Panc1 (cell line): ENCODE measurements around the gene SLC12A4. TPM values are rescaled to one million over a fixed set of nuclear protein-coding genes. Genes with fewer than 3 reads are reported as not detected.

Source experiments
- ATAC-seq: fragments of 200-7000 bp; cut with Tn5 transposase; 2 replicates; pipeline ENCODE4 v1.9.1; 2020; ENCODE audit warnings: mild to moderate bottlenecking, moderate library complexity
- Bru-seq: library from RNA; stranded (reverse); fragments of 400-500 nt; gene quantifications from one replicate; lab custom pipeline; 2021; lab: Mats Ljungman, UMichigan
- BruChase-seq, 2 experiments: library from RNA; stranded (reverse); fragments of 400-500 nt; gene quantifications; one replicate each; lab custom pipeline; 2021; lab: Mats Ljungman, UMichigan
- BruUV-seq: library from RNA; stranded (reverse); fragments of 400-500 nt; replicated peaks from 2 replicates; lab custom pipeline; 2021; lab: Mats Ljungman, UMichigan
- CTCF ChIA-PET: fragments of 300-600 bp; sonication (Branson Sonifier 250); formaldehyde crosslinking; loops from one replicate; lab custom pipeline; 2022; ENCODE audit warnings: antibody characterized with exemption; lab: Charles Lee
- POLR2A ChIA-PET: fragments of 300-600 bp; sonication (Branson Sonifier 250); formaldehyde crosslinking; loops from one replicate; lab custom pipeline; 2022; ENCODE audit warnings: antibody characterized with exemption; lab: Charles Lee
- DNase-seq: peaks from one replicate; pipeline ENCODE4 v3.0.0-alpha.2; 2010; ENCODE audit warnings: low read depth, low spot score
- H3K27ac ChIP-seq: 2 replicates; pipeline ENCODE4 v1.5.1; 2011; ENCODE audit warnings: mild to moderate bottlenecking, low read length, inconsistent platforms
- H3K27me3 ChIP-seq: fragments of 200-500 bp; sonication (Bioruptor generic); 2 replicates; pipeline ENCODE4 v1.6.0; 2014; ENCODE audit warnings: low read length, inconsistent platforms; ENCODE audit not compliant: control insufficient read depth, insufficient read depth
- H3K36me3 ChIP-seq: fragments of 200-500 bp; sonication (Bioruptor generic); 2 replicates; pipeline ENCODE4 v1.5.1; 2014; ENCODE audit warnings: inconsistent platforms, mild to moderate bottlenecking, low read length, moderate library complexity; ENCODE audit not compliant: control insufficient read depth, insufficient read depth
- H3K4me1 ChIP-seq: 2 replicates; pipeline ENCODE4 v1.5.1; 2011; ENCODE audit warnings: inconsistent platforms, mild to moderate bottlenecking, low read length, moderate library complexity; ENCODE audit not compliant: control insufficient read depth, insufficient read depth
- H3K4me3 ChIP-seq, 2 experiments: 2 replicates each; pipeline ENCODE4 v1.5.1; 2011 to 2012; ENCODE audit warnings: low read depth in 2 of 2, low read length in 2 of 2, mild to moderate bottlenecking in 2 of 2, inconsistent platforms in 1 of 2, moderate library complexity in 1 of 2
- H3K9me3 ChIP-seq: fragments of 200-500 bp; sonication (Bioruptor generic); 2 replicates; pipeline ENCODE4 v1.5.1; 2014; ENCODE audit warnings: low read depth, mild to moderate bottlenecking, inconsistent platforms, low read length, moderate library complexity; ENCODE audit not compliant: control insufficient read depth, insufficient read depth
- CTCF ChIP-seq: fragments of 450-650 bp; IDR thresholded peaks from 2 replicates; pipeline ENCODE4 v1.5.1; 2017; ENCODE audit warnings: mild to moderate bottlenecking
- POLR2AphosphoS5 ChIP-seq: IDR thresholded peaks from 2 replicates; pipeline ENCODE4 v1.6.1; 2012; ENCODE audit warnings: mild to moderate bottlenecking, low read depth, low read length, moderate library complexity
- REST ChIP-seq, 2 experiments: IDR thresholded peaks; 2 replicates each; pipeline ENCODE4 v1.6.1; 2011 to 2012; ENCODE audit warnings: low read depth in 2 of 2, control low read depth in 1 of 2, low read length in 1 of 2, mild to moderate bottlenecking in 1 of 2, moderate library complexity in 1 of 2; ENCODE audit not compliant: insufficient read depth in 1 of 2
- SIN3A ChIP-seq: IDR thresholded peaks from 2 replicates; pipeline ENCODE4 v1.6.1; 2012; ENCODE audit warnings: low read depth, mild to moderate bottlenecking, low read length, moderate library complexity, borderline replicate concordance; ENCODE audit not compliant: insufficient read depth
- TCF7L2 ChIP-seq: IDR thresholded peaks from 2 replicates; pipeline ENCODE4 v1.6.1; 2011; ENCODE audit warnings: mild to moderate bottlenecking, low read depth, low read length, inconsistent platforms
- in situ Hi-C: cut with HindIII; loops from 2 replicates; pipeline ENCODE4 v1.10.0; 2016; ENCODE audit warnings: low sequenced_read_pairs, low pct_unique_long_range_greater_than_20kb
- intact Hi-C: fragments of 100-400 bp; cut with micrococcal nuclease; formaldehyde crosslinking; loops from one replicate; pipeline ENCODE4 v1.10.0; 2022; ENCODE audit not compliant: unreplicated experiment
- long read RNA-seq: library from polyadenylated mRNA; unstranded; transcript quantifications from one replicate; pipeline ENCODE4 v2.0.0, GENCODE V29; 2021; ENCODE audit not compliant: unreplicated experiment
- polyA plus RNA-seq: library from polyadenylated mRNA; unstranded; fragments of >200 nt; gene quantifications from one replicate; pipeline ENCODE4 v1.2.1, GENCODE V29; 2012; ENCODE audit warnings: missing spikeins; ENCODE audit not compliant: insufficient read length
- total RNA-seq: library from RNA; stranded (reverse); gene quantifications from one replicate; pipeline ENCODE4 v1.2.1, GENCODE V29; 2021; ENCODE audit not compliant: unreplicated experiment

Gene SLC12A4
- total RNA-seq: 31.8 TPM
- polyA plus RNA-seq: 42.0 TPM
- Bru-seq, nascent RNA: percentile 61 among the genes with signal in this experiment
- percentile 71 among the genes with signal in this experiment for BruChase-seq, experiment 1, labeled RNA remaining after a 2-hour chase
- BruChase-seq, experiment 2, labeled RNA remaining after a 6-hour chase: percentile 70 among the genes with signal in this experiment
- long read RNA-seq, full-length matches to known transcripts: 26 of 68 reads
- long read RNA-seq, partial matches to known transcripts: 21 of 68 reads
- long read RNA-seq, other reads (novel, unspliced or antisense): 21 of 68 reads

- DNase-seq: no peak
- ChIA-PET CTCF (interaction anchor here (0.7 kb wide), 1 partner anchor 25 kb away, joined by 12 read pairs; no protein-coding TSS in a partner anchor), POLR2A (interaction anchor here (0.5 kb wide), 1 partner anchor 236 kb away, joined by 4 read pairs; no protein-coding TSS in a partner anchor)
- H3K4me1 ChIP-seq: peaks cover 15% of the 10 kb centered on the region
- in situ Hi-C loops: no loop called here
- H3K9me3 ChIP-seq: no peaks in the 10 kb centered on the region
- TF ChIP-seq SIN3A (peak; percentile 64; the same call in 1 of the 2 replicates), TCF7L2 (no peak), POLR2AphosphoS5 (0 out of 2 replicates have a peak, but pooled peaks have one; percentile 21), REST (IDR thresholded peaks at IDR 0.05; ENCODE audit: insufficient read depth in 1 of 2, low read depth in 2 of 2, low read length in 1 of 2) (no peak)
- peak; percentile 91 for ATAC-seq
- H3K36me3 ChIP-seq: no peaks in the 10 kb centered on the region
- H3K4me3 ChIP-seq: peak within 1 kb of the TSS; percentile 69 to 85
- no peaks in the 10 kb centered on the region for H3K27me3 ChIP-seq
- intact Hi-C loops: no loop called here
- no TSS peak for BruUV-seq
- peak within 1 kb of the TSS; percentile 88 for H3K27ac ChIP-seq
Measured at GRCh38 chr16:67968400-67969253, at the start of gene SLC12A4. Gene SLC12A4 (minus strand): TSS chr16:67968637. CDS start chr16:67968553, 84 bp downstream.

- H3K9me3 ChIP-seq: no peaks in the 10 kb centered on the region
- H3K27ac ChIP-seq: no peak within 1 kb of the TSS
- ChIA-PET POLR2A (no interaction called here), CTCF (no interaction called here)
- no peaks in the 10 kb centered on the region for H3K36me3 ChIP-seq
- in situ Hi-C loops: no loop called here
- H3K4me1 ChIP-seq: no peaks in the 10 kb centered on the region
- no TSS peak for BruUV-seq
- DNase-seq: no peak
- intact Hi-C loops: no loop called here
- no peaks in the 10 kb centered on the region for H3K27me3 ChIP-seq
- TF ChIP-seq SIN3A: no peak
- no peak for TF ChIP-seq POLR2AphosphoS5
- no peak for TF ChIP-seq TCF7L2
- TF ChIP-seq REST (IDR thresholded peaks at IDR 0.05; ENCODE audit: insufficient read depth in 1 of 2, low read depth in 2 of 2, low read length in 1 of 2): no peak
- no peak for TF ChIP-seq CTCF
- no peak within 1 kb of the TSS for H3K4me3 ChIP-seq
- no peak for ATAC-seq
Measured at GRCh38 chr16:68015681-68016080, 47.2 kb upstream of the SLC12A4 start, which contains the start of gene DPEP2NB. Gene DPEP2NB (minus strand): TSS chr16:68015911. CDS start chr16:68015770, 141 bp downstream.
